Stimulated activated CD4-positive, alpha-beta T cell treated with anti-CD3 and anti-CD28 coated beads, Interleukin-15, amount 100 ng/mL, for 1 hour (primary cell): ENCODE data around the gene XYLT1.

Experiments
- DNase-seq, 2 donors: peaks; one replicate each; pipeline ENCODE4 v3.0.0-alpha.2; 2020; ENCODE audit warnings: low read depth in 1 of 2, low spot score in 1 of 2

XYLT1 gene

DNA sequence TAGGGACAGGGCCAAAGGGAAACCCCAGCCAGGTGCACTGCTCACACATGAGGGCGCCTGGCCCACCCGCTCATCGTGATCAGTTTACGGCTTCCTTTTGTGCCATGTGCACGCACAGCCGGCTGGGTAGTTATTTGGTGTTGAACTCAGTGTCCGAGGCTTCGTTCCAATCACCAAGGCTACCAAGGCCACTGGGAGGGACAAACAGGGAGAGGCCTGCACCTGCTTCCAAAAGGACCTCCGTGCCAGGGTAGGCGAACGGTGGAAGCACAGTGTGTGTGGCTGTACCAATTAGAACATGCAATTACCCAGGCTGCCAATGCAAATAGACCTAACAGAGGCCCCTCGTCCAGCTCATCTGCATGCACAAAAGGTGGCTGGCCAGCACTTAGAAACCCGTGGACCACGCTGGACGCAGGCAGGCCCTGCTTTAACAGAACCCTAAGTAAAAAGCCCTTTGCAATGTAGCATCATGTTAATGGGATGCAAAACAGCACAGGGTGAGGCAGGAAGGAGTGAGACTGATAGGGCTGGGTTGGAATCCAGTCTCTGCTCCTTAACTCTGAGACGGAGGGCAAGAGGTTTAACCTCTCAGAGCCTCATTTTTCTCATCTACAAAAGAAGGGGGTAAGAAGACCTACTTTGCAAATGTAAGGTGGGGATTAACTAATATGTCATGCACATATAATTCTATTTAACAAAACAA, 204.0 kb downstream of the XYLT1 start:
- DNase-seq: no peak

DNA sequence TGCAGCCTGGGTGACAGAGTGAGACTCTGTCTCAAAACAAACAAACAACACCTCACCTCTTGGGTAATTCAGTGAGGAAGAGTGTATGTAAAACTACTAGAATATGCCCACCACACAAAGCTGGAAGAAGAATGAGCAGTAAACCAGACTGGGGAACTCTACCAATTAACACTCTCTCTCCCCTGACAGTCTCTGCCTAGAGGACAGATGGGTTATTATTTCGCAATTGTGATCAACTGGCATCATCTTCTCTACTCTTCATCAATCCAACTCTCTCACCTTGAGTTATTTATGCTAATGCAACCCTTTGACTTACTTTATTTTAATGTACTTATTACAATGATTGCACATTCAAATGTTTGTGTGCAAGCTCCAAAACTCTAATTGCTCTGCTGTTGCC, 205.6 kb downstream of the XYLT1 start:
- DNase-seq: no peak

DNA sequence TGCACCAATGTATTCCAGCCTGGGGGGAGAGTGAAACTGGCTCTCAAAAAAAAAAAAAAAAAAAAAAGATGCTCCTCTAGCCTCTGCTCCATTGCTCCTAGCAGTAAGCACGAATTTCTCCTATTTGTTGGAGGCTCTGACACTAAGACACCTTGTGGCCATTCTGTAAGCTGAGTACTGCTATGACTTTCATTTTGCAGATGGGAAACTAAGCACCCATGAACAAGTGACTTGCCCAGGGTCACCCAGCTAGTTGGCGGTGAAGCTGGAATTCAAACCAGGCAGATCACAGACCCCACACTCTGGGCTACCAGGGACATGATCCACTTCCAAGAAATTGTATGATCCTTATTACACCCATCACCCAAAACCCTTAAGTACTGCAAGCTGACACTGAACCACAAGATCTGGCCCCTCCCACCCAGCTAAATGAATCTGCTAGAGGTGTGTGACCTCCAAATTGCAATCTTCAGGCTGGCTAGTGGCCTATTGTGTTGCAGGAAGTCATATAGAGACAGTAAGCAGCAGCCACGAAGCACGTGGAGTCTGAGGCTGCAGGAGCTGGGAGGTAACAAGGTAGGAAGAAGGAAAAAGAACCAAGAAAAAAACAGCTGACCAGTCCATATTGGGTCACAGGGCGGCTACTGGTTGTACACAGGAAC, 209.4 kb downstream of the XYLT1 start:
- DNase-seq: no peak

DNA sequence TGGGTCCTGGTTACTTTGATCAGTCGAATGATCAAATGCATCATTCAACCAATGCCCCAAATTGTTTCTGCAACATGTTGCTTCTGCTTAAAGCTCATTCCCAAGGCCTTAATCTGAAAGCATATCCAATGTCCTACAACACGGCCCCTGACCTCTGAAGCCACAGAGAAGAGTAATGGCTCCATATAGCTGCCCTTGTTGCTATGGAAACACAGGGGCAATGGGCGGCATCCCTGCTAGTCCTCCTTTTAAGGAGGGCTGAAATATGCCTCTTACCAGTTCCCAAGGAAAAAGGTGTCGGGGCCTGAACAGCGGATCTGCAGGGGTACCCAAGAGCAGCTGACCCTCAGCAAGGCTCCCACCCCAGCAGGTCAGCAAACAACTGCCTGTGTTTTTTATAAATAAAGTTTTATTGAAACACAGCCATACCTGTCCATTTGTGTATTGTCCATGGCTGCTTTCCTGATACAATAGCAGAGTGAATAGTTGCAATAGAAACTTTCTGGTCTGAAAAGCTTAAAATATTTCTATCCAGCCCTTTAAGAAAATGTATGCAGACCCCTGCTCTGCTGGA, 210.4 kb downstream of the XYLT1 start:
- DNase-seq: no peak

DNA sequence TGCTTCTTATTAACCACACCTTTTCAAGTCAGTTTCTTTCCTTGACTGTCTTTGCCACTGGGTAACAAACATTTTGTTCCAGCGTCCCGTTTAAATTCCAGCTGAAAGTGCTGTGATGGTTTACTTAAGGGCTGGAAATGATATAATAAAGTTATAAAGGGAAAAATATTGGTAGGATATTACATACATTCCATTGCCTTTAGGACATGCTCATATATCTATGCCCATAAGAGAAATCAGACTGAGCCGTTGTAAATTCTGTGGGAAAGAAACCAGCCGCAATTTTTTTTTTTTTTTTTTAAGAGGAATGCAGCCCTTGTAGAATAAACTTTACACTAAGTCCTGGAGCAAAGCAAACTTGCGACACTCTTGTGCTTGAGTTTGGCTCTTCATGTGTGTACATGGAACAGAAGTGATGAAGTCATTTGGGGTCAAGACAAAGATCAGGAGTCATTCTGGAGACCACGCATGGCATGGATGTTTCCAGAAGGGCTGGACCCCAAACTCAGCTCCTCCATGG, 210.9 kb downstream of the XYLT1 start:
- no peak for DNase-seq

DNA sequence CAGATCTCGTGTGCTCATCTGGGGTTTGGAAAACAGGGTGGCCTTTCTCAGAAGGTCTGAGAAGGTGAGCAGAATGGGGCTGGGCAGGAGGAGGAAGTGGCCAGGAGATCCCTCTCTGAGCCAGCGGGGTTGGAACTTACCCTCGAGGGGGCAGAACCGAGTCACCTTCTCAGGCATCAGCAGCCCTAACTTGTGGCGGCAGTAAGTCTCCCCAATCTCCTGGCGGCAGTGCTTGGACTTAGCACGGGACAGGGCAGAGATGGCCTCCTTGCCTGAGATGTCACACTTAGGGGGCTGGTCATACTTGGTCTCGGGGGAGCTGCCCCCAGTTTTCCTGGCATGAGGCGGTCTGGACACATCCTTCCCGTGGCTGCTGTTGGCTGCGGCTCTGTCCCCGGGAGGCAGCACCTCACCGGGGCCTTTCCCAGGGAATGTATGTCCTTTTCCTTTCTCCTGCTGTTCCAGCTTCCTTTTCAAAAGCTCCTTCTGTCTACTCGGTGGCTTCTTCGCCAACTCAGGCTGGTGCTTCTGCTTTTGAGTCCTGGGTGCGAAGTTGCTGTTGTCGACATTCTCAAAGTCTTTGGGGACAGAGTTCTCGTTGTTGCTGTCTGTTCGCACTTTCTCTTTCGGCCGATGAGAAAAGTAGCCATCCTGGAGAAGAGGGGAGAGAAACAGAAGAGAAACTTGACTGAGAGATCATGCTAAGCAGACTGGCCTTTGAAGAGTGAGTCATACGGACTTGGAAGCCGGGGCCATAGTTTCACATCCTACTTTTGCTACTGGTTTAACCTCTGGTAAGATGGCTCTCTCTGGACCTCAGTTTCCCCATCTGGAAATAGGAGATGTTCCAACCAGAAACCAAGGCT, 211.7 kb downstream of the XYLT1 start:
- DNase-seq: no peak

DNA sequence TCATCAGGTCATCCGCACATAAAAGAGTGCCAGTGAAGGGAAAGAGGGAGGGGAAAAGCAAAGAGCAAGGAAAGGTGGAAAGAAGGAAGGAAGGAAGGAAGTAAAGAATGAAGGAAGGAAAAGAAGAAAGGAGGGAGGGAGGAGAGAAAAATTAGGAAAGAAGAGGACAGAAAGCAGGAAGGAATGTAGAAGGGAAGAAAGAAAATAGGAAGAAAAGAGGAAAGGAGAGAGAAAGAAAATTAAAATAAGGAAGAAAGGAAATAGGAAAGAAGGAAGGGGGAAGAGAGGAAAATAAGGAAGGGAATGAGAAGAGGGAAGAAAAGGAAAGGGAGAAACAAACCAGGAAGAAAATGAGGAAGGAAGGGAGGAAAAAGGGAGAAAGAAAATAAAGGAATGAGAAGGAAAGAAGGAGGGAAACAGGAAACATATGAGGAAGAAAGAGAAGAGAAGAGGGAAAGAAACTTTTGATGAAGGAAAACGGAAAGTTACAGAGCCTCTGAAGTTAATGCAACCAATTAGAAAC, 212.6 kb downstream of the XYLT1 start:
- DNase-seq: no peak

DNA sequence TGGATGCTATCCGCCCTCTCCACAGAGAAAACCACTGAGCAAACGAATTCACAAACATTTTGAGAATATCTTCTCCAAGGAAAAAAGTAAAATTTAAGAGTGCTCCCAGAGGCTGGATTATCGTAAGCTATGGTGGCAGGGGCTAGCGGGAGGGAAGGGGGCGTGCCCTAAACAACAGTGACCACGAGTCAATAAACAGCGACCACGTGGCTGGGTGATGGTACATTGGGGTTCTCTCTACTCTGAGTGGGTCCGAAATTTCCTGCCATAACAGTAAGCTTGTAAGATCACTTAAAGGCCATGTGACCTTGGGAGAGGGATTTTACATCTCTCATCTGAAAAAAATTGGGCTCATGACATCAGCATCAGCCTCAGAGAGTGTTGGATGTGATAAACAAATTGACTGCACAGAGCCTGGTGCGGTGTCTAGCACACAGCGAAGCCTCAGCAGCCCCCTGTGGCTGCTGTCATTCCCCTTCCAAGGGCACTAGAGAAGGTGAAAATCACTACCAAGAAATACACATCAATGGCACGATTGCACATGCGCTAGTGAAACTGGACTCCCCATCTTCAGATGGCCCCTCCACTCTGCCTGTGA, 213.2 kb downstream of the XYLT1 start:
- no peak for DNase-seq

DNA sequence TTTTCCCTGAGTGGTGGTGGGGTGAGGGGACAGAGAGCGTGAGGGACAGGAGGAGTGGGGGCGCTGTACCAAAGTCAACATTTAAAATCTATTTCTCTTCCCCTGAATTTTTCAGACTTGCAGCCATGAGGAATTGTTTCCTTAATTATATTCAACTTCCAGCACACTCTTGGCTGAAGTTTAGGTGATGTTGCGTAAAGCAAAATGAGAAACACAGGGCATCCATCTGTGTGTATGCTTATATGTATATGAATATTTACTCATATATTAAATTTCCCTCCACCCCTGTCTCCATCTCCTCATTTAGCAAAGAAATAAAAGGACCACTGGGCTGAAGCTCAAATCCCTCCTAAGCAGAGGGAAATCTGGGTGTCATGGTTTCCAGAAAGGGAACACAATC, 218.1 kb downstream of the XYLT1 start:
- DNase-seq: no peak

DNA sequence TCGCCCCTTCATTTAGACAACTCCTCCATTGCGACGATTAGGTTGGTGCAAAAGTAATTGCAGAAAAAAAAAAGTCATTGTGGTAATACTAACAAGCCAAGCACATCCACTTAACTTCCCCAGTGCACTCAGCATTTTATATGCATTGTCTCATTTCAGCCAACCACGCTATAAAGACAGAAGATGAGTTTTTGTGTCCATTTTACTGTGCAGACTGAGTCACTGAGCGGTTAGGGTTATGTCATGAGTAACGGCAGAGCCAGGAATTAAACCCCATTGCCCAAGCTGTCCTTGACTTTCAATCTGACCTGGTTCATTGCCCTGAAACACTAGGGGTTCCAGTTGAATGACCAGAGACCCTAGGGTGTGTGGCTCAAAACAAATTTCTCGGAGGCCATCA, 218.7 kb downstream of the XYLT1 start:
- no peak for DNase-seq

DNA sequence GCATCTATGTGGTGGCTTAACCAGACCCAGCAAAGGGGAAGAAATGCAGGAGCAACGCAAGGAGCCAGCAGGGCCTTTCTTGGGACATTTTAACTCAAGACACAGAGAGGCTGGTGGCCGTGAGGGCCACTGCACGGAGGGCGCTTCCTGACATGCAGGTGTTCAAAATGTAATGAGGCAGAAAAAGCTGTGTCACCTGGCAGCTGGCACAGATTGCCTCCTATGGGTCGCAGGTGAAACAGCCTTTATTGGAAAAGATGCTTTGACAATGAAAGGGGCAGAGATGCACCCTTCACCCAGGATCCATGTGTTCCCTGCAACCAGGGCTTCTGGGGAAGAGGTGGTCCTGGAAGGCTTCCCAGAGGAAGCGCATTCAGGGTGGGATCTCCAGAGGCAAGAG, 219.3 kb downstream of the XYLT1 start:
- DNase-seq: no peak

DNA sequence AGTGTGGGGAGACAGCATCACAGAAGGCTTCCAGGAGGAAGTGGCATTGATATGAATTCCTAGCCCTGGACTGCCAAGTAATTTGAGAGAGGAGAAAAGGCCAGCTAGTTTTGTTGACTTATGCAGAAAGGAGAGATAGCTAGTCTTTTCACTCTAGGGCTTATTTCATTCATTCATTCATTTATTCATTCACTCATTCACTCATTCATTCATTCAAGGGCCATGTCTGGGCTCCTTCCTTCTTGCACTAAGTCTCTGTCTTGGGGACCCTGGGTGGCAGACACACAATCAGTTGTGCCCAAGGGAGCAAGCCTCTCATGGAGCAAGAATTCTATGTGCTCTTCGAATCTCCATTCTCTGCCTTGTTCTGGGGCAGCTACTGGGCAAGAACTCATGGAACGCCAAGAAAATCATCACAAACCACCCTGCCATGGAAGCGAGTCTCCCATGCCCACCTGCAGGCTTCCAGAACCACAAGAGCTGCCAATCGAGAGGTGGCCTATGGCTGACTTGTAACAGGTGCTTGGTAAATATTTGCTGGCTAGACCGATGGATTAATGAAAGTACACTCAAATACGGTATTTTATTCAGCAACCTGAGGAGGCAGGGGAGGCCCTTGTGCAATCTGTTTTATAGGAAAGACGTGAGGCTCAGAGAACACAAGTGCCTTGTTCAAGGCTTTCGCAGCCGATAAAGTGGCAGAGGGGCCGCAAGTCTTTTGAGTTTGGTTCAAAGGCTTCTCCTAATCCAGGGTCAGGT, 223.6 kb downstream of the XYLT1 start:
- no peak for DNase-seq

DNA sequence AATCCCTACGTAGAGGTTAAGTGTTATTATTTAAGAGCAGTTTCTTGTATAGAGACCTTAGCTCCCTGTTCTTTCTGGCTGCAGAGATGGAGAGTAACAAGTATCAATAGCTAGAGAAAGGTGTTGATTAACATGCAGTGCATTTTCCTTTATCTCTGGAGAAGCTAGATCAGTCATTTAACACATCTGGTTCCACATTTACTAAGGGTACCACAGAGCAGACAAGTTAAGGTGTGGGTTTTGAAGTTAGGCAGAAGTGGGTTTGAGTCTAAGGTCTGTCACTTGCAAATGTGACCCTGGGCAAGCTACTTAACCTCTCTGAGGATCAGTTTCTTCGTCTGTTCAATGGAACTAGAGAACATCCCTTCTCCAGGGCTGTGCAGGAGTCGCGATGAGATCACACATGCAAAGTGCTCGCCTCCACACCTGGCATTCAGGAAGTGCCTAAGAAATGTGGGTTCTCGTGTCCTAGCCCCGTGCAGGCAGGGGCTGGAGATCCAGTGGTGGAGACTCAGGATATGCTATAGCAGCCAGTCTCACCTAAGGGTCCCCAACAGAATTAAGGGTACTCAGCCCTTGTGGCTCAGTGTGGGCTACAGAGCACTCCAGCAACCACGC, 224.4 kb downstream of the XYLT1 start:
- no peak for DNase-seq

DNA sequence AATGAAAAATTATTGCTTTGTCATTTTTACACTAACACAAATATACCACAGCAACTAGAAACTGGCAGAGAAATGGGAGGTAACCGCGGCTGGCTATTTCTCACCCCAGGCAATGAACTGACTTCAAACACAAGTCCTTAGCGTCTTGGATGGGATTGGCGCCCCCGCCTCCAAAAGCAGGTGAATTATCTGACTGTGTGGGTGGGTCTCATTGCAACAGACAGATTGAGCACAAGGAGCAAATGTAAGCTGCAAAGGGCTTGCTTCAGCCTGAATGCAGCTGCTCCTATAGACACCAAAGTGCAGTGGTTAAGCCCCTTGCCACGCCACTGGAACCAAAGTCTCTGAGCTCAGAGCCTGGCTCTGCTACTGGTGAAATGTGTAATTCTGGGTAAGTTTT, 225.0 kb downstream of the XYLT1 start:
- no peak for DNase-seq

DNA sequence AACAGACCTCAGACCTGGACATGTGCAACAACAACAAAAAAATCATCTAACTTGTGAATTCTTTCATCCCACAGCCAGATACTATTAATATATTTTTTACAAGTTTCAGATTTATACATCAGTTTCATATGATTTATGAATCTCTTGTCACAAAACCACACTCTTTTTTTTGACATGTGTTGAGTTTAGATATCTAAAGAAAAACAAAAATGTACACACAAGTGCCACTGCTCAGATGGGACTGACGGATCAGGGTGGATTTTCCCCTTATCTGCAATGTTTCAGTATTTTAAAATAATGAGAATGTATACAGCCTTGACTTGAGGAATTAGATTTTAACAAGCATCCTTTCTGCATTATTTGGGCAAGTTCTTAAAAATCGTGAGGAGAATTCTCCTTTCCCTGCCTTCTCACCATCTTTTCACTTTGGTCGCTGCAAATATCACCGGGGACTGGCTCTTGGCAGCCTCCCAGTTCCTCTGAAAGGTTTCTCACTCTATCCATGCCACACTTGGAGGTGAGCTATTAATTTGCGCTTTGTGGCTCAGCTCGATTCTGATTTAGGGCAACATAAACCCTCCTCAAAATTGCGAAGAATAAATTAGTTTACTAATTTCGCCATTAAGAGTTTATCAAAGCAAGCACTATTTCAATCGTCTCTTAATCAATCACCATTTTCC, 225.7 kb downstream of the XYLT1 start:
- no peak for DNase-seq

DNA sequence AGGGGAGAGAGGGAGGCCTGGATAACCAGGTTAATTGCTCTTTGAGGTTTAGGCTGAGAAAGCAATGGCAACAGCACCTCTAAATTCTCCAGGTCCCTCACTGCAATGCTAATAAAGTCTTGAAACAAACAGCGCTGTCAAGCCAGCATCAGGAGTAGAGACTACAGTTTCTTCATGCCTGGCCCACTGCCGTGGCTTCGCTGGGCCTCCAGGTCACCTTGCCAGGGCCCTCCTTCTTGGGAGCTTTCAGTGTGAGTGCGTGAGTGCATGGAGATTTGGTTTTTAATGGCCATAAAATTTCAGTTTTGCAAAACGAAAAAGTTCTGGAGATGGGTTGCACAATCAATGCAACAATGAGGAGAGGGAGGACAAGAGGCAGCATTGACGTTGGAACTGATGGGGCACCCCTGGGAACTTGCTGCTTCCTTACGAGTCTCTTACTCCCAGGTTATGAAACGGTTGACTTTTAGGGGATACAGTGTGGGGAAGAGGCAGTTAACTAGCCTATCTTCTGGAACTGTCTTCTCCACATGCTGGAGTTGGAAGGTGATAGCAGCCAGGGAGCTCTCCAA, 229.4 kb downstream of the XYLT1 start:
- DNase-seq: no peak

DNA sequence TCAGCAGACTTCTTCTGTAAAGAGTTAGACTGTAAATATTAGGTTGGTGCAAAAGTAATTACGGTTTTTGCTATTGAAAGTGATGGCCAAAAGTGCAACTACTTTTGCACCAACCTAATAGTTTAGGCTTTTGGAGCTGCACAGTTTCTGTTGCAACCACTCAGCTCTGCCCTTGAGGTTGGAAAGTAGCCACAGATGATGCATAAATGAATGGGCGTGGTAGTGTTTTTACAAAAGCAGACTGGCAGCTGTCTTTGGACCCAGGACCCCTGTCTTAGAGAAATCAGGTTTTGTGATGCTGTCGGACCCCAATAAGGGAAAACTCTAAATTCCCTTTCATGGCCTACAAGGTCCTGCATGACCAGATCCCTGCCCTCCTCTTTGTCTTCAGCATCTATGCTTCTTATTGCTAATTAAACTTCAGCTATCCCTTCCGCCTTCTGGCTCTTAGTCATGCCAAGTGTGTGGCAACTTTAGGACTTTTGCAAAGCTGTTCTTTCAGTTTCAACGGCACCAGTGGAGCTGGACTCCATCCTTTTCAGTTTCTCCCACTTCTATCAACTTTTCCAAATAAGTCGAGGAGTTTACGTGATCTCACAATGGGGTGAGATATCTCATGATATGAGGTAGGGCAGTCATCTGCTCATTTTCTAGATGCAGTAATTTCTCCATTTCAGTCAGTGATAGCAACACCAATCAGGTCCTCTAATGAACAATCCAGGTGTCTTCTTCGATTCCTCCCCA, 232.3 kb downstream of the XYLT1 start:
- no peak for DNase-seq

DNA sequence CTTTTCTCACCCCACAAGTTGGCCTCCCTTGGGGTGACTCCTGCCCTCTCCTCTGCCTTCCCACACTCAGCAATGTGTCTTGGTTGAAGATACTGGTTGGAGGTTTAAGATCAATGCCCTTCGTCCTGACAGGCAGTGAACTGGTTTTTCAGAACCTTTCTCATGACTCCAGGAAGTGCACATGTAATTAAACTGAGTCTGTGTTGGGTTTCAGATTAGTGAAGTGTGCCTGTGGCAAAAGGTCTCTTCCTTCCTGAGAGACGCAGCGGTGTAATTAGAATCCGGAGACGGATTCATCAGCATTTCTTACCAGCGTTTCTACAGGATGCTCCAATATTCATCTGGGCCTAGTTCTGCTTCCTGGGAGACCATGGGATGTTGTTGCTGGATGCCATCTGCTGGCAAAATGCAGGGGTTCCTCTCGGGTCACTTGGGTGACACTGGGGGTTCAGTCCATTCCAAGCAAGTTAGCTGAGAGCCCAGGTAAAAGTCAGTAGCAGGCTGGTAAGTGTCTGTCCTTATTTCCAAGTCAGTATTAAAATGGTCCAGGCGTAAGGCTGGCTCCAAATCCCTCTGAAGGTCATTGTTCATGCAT, 233.3 kb downstream of the XYLT1 start:
- no peak for DNase-seq
